Endothelial cell of umbilical vein (primary cell): ENCODE data around the gene HP. TPM values are rescaled to one million over a fixed set of nuclear protein-coding genes. Genes with fewer than 3 reads are reported as not detected.

Source experiments
- BruUV-seq: library from RNA; stranded (reverse); fragments of 400-500 nt; replicated peaks from 2 replicates; lab custom pipeline; 2021; lab: Mats Ljungman, UMichigan
- CTCF ChIA-PET: fragments of 300-600, 350-600 bp; sonication (Branson Sonifier 250); formaldehyde crosslinking; loops from one replicate; lab custom pipeline; 2021; ENCODE audit warnings: antibody characterized with exemption, inconsistent platforms; lab: Charles Lee
- POLR2A ChIA-PET: fragments of 300-600, 350-600 bp; sonication (Branson Sonifier 250); formaldehyde crosslinking; loops from one replicate; lab custom pipeline; 2021; ENCODE audit warnings: antibody characterized with exemption, inconsistent platforms; lab: Charles Lee
- DNase-seq: peaks from one replicate; pipeline ENCODE4 v3.0.0-alpha.2; 2011; ENCODE audit warnings: low read depth, low spot score
- FAIRE-seq: peaks from 2 replicates; lab custom pipeline; 2011; peaks lifted over from hg19 to GRCh38; lab: Jason Lieb, UNC
- H2AFZ ChIP-seq: 2 replicates; pipeline ENCODE4 v1.6.0; 2012; ENCODE audit warnings: low read depth, low read length, control low read depth, inconsistent platforms
- H3K27ac ChIP-seq: 2 replicates; pipeline ENCODE4 v1.5.1; 2011; ENCODE audit warnings: low read depth, mild to moderate bottlenecking, control low read depth, low read length, moderate library complexity; ENCODE audit not compliant: insufficient read depth
- H3K27me3 ChIP-seq, 2 experiments: 2 replicates each; pipeline versions ENCODE4 v1.6.0 to v1.6.1; 2011; ENCODE audit warnings: low read length in 2 of 2, mixed read lengths in 1 of 2; ENCODE audit not compliant: control insufficient read depth in 2 of 2, insufficient read depth in 2 of 2
- H3K36me3 ChIP-seq, 2 experiments: 2 replicates in 1 of 2; 3 replicates in 1 of 2; pipeline ENCODE4 v1.5.1; 2011; ENCODE audit warnings: low read length in 2 of 2, mild to moderate bottlenecking in 1 of 2, moderate library complexity in 1 of 2; ENCODE audit not compliant: control insufficient read depth in 2 of 2, insufficient read depth in 2 of 2; ENCODE audit errors: extremely low read depth in 1 of 2
- H3K4me1 ChIP-seq: 3 replicates; pipeline ENCODE4 v1.5.1; 2011; ENCODE audit warnings: mild to moderate bottlenecking, low read length; ENCODE audit not compliant: control insufficient read depth, insufficient read depth; ENCODE audit errors: extremely low read depth
- H3K4me2 ChIP-seq: 2 replicates; pipeline ENCODE4 v1.6.1; 2011; ENCODE audit warnings: low read length, control low read depth, mixed read lengths; ENCODE audit not compliant: insufficient read depth
- H3K4me3 ChIP-seq, 3 experiments: fragments of 200-600 bp in 1 of 3; sonication (generic), shearing (Covaris generic) in 1 of 3; replicated peaks in 1 of 3; 2 replicates each; pipeline ENCODE4 v1.5.1; 2011 to 2016; ENCODE audit warnings: control low read depth in 3 of 3, low read length in 3 of 3, mild to moderate bottlenecking in 2 of 3, inconsistent platforms in 1 of 3, low read depth in 1 of 3, moderate library complexity in 1 of 3; ENCODE audit not compliant: insufficient read depth in 1 of 3
- H3K79me2 ChIP-seq: 2 replicates; pipeline ENCODE4 v1.6.0; 2012; ENCODE audit warnings: low read length, inconsistent platforms; ENCODE audit not compliant: control insufficient read depth, insufficient read depth
- H3K9ac ChIP-seq: replicated peaks from 2 replicates; pipeline ENCODE3; 2011; ENCODE audit warnings: low read length, control low read depth; ENCODE audit not compliant: insufficient read depth; ENCODE audit errors: extremely low read depth
- H3K9me1 ChIP-seq: replicated peaks from 3 replicates; pipeline ENCODE4 v1.6.0; 2011; ENCODE audit warnings: mild to moderate bottlenecking, low read length; ENCODE audit not compliant: control insufficient read depth, insufficient read depth; ENCODE audit errors: extremely low read depth
- H3K9me3 ChIP-seq: replicated peaks from 2 replicates; pipeline ENCODE4 v1.5.1; 2012; ENCODE audit warnings: low read length, inconsistent platforms; ENCODE audit not compliant: control insufficient read depth, insufficient read depth
- H4K20me1 ChIP-seq: replicated peaks from 2 replicates; pipeline ENCODE3; 2011; ENCODE audit warnings: mild to moderate bottlenecking, low read length; ENCODE audit not compliant: control insufficient read depth, insufficient read depth; ENCODE audit errors: extremely low read depth
- CTCF ChIP-seq, 2 donors: IDR thresholded peaks; 1 replicate in 1 of 2; 2 replicates in 1 of 2; pipeline ENCODE4 v1.5.1; 2011; ENCODE audit warnings: low read length in 2 of 2, mild to moderate bottlenecking in 2 of 2, moderate library complexity in 2 of 2, control low read depth in 1 of 2, inconsistent platforms in 1 of 2, low read depth in 1 of 2; ENCODE audit not compliant: insufficient read depth in 1 of 2; ENCODE audit errors: extremely low read depth in 1 of 2
- EZH2 ChIP-seq: IDR thresholded peaks from 2 replicates; pipeline ENCODE4 v1.6.1; 2012; ENCODE audit warnings: borderline replicate concordance, low read depth, mild to moderate bottlenecking, moderate library complexity, low read length, inconsistent platforms; ENCODE audit not compliant: severe bottlenecking
- GATA2 ChIP-seq: IDR thresholded peaks from 2 replicates; pipeline ENCODE4 v1.7.0; 2011; ENCODE audit warnings: low read depth, mild to moderate bottlenecking, moderate library complexity, mixed read lengths, low read length; ENCODE audit not compliant: insufficient read length, insufficient read depth
- dilution Hi-C: fragments of 300-500 bp; cut with MboI; formaldehyde crosslinking; loops from one replicate; pipeline ENCODE4 v1.15.0; 2019; ENCODE audit warnings: low sequenced_read_pairs; ENCODE audit not compliant: extremely low pct_ligation_motif_present
- intact Hi-C: fragments of 100-400 bp; cut with micrococcal nuclease; formaldehyde crosslinking; loops from one replicate; pipeline ENCODE4 v1.10.0; 2022
- polyA plus RNA-seq, 4 experiments: library from polyadenylated mRNA; depleted of rRNA in 3 of 4; stranded (reverse) in 3 of 4; unstranded in 1 of 4; fragments of >200 nt; gene quantifications; 2 replicates each; pipeline versions ENCODE4 v1.2.1 to v1.2.3, GENCODE V29; 2011 to 2012; ENCODE audit warnings: missing spikeins in 1 of 4
- total RNA-seq: library from RNA; stranded (reverse); gene quantifications from 2 replicates; pipeline ENCODE4 v1.2.3, GENCODE V29; 2021

Gene HP
- total and polyA plus RNA-seq, 2 donors (not counting 3 experiments of a cell fraction or from before 2014, with no cell fraction given): not detected

- Histone ChIP-seq H3K79me2 (no peaks in the 10 kb centered on the region), H3K4me1 (no peaks in the 10 kb centered on the region), H3K9me3 (no peaks in the 10 kb centered on the region), H3K4me2 (no peak overlapping the region), H3K9me1 (no peaks in the 10 kb centered on the region), H3K27me3 (no peaks in the 10 kb centered on the region), H2AFZ (no peak overlapping the region), H3K4me3 (no peak overlapping the region), H3K27ac (no peak overlapping the region), H4K20me1 (no peaks in the 10 kb centered on the region), H3K9ac (no peak overlapping the region), H3K36me3 (peaks cover 0 to 4% of the 10 kb centered on the region in 2 experiments)
- POLR2A ChIA-PET: no interaction called here
- FAIRE-seq (no peak), DNase-seq (no peak)
- CTCF ChIA-PET: interaction anchor here (0.6 kb wide), 1 partner anchor 729 kb away, joined by 3 read pairs; the partner anchor contains the start of gene CMTR2
- TF ChIP-seq EZH2: no peak
- no peak for TF ChIP-seq GATA2
- dilution Hi-C loops: no loop called here
- intact Hi-C loops: no loop called here
- no TSS peak for BruUV-seq
These were observed 35.8 kb upstream of the HP start for GRCh38 chr16:72018470-72018869.

- H3K4me1 ChIP-seq: no peaks in the 10 kb centered on the region
- no peaks in the 10 kb centered on the region for H4K20me1 ChIP-seq
- no peaks in the 10 kb centered on the region for H3K79me2 ChIP-seq
- no peak overlapping the region for H3K4me3 ChIP-seq
- no peak overlapping the region for H2AFZ ChIP-seq
- intact Hi-C loops (no loop called here), dilution Hi-C loops (no loop called here)
- BruUV-seq: no TSS peak
- DNase-seq: no peak
- H3K9me1 ChIP-seq: no peaks in the 10 kb centered on the region
- no peak overlapping the region for H3K27ac ChIP-seq
- POLR2A ChIA-PET: no interaction called here
- H3K36me3 ChIP-seq: peaks cover 0 to 10% of the 10 kb centered on the region in 2 experiments
- TF ChIP-seq CTCF (IDR thresholded peaks at IDR 0.05; ENCODE audit: extremely low read depth in 1 of 2, insufficient read depth in 1 of 2, low read depth in 1 of 2, low read length in 2 of 2) (peak; percentile 20 to 61), EZH2 (no peak)
- H3K9ac ChIP-seq: no peak overlapping the region
- H3K27me3 ChIP-seq: no peaks in the 10 kb centered on the region
- no peak for FAIRE-seq
- no peaks in the 10 kb centered on the region for H3K9me3 ChIP-seq
- CTCF ChIA-PET: interaction anchor here (0.6 to 1.5 kb wide), 2 partner anchors 11 to 136 kb away, joined by 5 read pairs; no protein-coding TSS in a partner anchor
- no peak overlapping the region for H3K4me2 ChIP-seq
These were observed 33.3 kb upstream of the HP start for GRCh38 chr16:72021043-72021442.
